Stimulated activated CD8-positive, alpha-beta memory T cell treated with anti-CD3 and anti-CD28 coated beads, Interleukin-12 subunit alpha, Interleukin-12 subunit beta, amount 100 ng/mL, for 24 hours (primary cell): ENCODE data around the gene C10orf71.

Experiments
- DNase-seq: peaks from one replicate; pipeline ENCODE4 v3.0.0-alpha.2; 2020; ENCODE audit errors: extremely low read depth

The C10orf71 gene

DNA sequence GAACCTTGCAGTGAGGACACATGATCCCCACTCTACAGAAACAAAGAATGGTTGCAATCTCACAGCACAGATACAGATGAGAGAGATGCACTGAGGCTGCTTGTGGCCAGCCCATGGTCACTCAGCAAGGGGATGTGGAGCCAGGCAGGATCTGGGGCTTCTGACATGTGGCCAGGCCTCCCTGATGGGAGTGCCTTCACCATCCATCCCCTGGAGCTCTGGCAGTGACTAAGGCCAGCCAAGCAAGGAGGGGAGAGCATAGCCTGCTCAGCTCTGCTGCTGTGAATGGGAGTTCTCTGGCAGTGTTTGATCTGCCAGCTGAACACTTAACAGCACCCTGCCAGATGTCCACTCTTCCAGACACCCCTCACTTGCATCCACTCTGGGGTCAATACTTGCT lies 19.8 kb downstream of the C10orf71 start:
- no peak for DNase-seq

DNA sequence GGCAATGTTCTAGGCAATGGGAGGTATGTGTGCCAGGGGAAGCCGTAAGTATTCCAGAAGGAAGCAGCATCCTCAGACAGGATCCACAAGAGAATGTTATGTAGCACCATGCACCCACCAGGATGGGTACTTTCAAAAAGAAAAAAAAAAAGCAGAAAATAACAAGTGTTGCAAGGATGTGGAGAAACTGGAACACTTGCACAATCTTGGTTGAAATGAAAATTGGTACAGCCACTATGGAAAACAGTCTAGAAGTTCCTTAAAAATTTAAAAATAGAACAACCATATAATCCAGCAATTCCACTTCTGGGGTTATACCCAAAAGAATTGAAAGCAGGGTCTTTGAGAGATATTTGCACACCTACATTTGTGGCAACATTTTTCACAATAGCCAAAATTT lies 20.2 kb downstream of the C10orf71 start:
- DNase-seq = no peak

DNA sequence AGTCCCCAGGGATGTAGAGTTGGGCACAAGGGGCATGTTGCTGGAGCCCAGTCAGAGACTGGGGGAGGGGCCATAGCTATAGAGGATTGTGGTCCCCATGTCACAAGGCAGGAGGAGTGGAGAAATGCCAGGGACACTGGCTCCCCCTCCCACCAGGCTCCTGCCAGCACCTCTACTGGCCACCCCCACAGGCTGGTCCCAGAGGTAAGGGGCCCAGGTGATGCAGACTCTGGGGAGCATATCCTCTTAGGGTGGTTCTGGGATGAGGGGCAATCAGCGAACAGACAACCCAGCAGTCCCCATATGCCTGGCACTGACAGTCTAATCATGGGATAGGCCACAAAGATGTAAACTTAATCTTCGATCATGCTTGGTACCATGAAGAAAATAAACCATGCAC lies 21.2 kb downstream of the C10orf71 start:
- DNase-seq = no peak

DNA sequence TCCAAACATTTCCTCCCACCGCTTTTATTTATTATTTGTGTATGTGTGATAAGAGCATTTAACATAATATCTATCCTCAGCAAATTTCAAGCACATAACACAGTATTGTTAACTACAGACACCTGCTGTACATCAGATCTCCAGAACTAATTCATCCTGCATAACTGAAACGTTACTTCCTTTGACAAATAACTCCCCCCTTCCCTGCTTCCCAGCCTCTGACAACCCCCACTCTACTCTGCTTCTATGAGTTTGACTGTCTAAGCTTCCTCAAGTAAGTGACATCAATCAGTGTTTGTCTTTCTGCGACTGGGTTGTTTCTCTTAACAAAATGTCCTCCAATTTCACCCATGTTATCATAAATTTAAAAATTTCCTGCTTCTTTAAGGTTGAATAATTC lies 22.1 kb downstream of the C10orf71 start:
- no peak for DNase-seq

GRCh38 chr10:49322371-49323170 lies 23.6 kb downstream of the C10orf71 start:
- DNase-seq = no peak

DNA sequence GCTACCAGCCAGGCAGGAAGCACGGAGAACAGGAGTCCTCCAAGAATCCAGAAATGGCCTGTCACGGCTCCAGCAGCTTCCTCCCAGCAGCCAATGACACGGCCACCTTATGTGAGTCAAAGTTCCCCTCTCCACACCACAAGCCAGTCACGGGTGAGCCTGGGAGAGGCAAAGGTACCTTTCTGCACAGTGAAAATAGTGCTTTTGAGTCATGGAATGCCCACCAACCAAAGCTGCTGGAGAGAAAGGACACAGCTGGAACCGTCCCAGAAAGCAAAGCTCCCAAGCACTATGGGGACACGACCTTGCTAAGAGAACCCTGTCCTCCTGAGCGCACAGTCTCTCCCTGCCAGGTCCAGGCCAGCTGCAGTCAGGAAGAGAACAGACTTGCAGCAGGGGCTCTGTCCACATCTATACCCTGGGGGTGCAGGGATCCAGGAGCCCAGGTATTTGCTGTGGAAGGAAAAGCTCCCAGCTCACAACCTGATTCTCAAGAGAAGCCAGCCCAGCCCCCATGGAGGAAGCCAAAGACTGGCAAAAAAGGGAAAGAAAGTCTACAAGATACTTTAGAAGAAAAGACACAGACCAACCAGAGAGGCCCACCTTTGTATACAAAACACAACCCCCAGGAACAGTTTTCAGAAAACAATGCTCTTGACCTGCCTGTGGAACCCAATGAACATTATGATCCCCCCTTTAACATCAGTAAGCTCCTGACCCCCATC lies 24.4 kb downstream of the C10orf71 start:
- DNase-seq = no peak

DNA sequence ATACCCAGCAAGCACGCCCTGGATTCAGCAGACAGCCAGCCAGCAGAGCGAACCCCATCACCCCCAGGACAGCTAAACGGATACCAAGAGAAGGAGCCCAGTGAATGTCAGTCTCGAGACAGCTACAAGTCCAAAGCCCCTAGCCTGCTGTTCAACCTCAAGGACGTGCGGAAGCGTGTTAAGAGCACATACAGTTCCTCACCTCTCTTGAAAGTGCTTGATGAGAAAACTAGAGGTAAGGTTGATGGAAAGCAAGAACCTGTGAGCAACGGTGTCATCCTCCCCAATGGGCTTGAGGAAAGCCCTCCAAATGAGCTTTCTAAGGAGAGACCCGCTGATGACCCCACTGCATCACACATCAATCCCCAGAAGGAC lies 24.9 kb downstream of the C10orf71 start:
- no peak for DNase-seq

DNA sequence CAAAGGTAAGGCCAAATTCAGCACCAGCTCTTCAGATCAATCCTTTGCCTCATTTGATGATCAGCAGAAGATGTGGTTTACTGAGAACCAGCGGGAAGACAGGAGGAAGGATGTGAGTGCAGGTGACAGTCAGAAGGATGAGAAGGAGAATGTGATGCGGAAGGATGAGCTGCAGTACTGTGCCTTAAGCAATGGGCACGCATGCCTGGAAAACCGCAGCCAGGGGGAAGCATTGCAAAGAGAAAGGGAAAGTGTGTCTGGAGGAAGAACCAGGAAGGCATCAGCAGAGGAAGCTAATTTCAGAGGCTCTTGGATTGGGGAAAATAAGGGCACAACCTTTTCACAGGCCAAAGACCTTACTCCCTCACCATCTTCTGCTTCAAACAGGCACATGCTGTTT lies 25.7 kb downstream of the C10orf71 start:
- DNase-seq = no peak

DNA sequence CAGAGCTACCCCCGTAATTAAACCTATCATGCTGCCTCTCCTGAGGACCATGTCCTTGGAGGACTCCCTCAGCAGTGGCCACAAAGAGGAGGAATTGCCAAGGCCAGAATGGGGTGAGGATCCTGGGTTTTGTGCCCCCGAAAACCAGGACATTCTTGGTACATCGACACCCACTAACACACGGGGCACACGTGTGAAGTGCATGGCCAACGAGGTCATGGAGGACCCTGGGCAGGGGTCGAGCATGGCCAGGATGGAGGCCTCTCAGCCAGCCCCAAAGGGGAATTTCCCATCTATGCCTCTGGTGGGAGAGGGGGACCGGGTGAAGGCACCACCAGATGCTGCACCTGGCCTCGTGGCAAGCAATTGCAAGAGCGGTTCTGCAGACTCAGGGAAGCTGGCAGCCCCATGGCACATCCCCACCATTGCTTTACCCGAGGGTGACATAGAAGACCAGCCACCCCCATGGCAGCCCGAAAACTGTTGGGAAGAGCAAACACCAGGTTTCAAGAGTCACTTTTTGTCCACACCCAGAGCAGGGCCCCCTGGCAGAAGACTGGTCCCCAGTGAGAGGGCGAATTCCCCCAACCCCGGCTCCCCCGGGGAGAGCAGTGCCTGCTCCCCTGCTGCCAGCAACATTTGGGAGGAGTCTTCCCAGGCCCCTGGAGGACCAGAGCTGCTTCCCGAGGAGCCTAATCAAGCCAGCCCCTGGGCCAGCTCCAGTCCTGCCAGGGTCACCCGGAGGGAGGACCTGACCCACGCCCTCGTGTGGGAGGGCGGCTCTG lies 26.4 kb downstream of the C10orf71 start:
- no peak for DNase-seq

DNA sequence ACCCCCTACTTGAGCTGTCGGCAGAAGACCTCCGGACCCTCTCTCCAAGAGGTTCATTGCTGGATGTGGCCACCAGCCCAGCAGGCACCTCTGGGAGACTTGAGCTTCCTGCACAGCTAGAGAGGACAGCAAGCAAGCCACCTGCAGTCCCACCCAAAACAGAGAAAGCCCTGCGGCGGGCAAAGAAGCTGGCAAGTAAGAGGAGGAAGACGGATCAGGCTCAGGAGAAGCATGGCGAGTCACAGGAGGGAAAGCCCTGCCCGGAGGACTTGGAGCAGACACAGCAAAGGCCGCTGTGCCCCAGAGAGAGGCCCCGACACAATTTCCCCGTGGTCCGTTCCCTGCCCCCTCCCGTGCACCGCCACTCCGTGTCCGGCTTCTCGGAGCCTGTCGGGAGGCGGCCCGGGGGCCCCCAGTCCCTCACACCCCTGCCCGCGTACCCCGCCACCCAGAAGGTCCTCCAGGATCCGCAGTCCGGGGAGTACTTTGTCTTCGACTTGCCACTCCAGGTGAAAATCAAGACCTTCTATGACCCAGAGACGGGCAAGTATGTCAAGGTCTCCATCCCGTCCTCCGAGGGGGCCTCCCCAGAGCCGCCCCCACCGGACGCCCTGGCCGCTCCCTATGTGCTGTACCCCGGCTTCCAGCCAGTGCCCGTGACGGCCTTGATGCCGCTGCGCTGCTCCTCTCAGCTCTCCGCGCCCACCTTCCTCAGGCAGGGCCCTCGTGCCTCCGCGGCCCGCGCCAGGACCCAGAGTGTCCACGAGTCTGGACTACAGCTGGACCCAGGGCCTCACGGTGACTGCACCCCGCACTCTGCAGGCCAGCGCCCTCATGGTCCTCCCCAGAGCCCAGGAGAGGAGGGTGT lies 27.2 kb downstream of the C10orf71 start:
- no peak for DNase-seq

GRCh38 chr10:49327036-49327813 lies 28.3 kb downstream of the C10orf71 start:
- DNase-seq = no peak

DNA sequence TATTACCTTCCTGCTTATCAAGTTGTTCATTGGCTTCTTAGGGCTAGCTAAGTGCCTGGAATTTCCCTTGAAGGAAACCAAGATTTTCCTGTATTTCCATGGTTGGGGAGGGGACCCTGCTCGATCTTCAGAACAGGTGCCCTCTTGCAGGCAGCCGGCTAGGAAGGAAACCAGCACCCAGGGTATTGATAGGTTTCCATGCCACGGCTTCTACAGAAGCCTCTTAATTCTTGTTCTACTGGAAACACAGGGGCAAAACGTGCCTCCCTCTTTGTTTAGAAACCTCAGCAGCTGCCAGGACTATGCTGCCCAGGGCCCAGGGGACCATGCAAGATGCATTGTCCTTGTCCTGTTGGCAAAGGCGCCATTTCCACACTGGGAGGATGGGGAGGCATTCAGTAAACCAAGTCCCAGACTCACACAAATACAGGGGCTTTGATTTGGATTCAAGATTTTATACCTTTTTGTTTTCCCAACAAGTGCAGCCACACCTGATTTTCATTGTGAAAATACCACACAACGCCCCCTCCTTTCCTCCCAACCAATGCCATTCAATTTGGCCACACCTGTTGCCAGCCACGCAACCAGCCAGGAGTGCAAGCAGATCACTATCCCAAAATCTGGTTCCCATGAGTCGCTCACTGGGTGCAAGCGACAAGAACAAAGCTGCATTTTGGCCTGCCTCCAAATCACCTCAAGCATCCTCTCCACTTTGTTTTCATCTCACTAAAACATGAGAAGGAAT lies 29.6 kb downstream of the C10orf71 start:
- DNase-seq = no peak

DNA sequence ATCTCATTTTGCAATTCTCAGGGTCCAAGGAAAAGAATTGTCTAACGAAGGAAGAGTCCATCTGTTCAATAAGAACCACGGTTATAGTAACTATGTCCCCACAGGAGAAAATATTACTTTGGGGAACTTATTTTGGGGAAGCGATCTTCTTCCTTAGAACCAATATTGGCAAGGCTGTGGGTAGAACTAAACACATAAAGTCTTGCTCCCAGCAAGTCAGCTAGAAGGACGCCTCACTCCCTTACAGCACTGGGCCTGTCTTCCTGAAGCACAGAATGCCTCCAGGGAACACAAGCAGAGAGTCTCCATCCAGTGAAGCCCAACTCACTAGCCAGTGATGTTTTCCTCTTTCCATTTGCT lies 30.2 kb downstream of the C10orf71 start:
- no peak for DNase-seq

DNA sequence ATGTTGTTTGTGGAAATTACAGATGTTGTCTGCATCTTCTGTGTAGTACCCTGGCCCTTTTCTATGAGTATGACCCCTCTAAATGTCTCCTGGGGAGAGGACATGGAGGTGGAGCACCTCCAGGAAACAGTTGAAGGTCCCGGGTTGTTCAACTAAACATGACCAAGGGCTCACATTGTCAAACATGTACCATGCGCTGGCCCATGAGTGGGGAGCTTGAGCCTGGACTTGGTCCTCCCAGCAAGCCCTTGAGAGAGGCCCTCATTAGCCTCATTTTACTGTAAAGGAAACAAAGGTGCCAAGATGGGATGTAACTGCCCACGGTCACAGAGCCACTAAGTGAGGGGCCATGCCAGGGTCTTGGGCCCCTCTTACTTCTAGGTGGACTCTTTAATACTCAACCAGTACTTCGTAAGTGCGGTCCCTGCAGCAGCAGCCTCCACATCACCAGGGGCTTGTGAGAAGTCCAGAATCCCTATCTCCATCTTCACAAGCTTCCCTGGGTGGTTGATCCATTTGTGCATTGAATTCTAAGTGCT lies 31.2 kb downstream of the C10orf71 start:
- DNase-seq = no peak

- DNase-seq = no peak
Observed at GRCh38 chr10:49331431-49331830, 32.5 kb downstream of the C10orf71 start.

- no peak for DNase-seq
Observed at GRCh38 chr10:49332333-49332732, 33.4 kb downstream of the C10orf71 start.

- no peak for DNase-seq
Observed at GRCh38 chr10:49332768-49333167, 33.8 kb downstream of the C10orf71 start.

GRCh38 chr10:49333192-49333591 lies 34.2 kb downstream of the C10orf71 start:
- no peak for DNase-seq

GRCh38 chr10:49334964-49335363 lies 36.0 kb downstream of the C10orf71 start:
- no peak for DNase-seq
